ENCODE data around the gene COPS9. TPM values are rescaled to one million over a fixed set of nuclear protein-coding genes. Genes with fewer than 3 reads are reported as not detected.

Gene COPS9
- total and polyA plus RNA-seq, 2 donors (not counting 1 experiment from before 2014, with no cell fraction given): 48.7 to 69.9 TPM

DNA sequence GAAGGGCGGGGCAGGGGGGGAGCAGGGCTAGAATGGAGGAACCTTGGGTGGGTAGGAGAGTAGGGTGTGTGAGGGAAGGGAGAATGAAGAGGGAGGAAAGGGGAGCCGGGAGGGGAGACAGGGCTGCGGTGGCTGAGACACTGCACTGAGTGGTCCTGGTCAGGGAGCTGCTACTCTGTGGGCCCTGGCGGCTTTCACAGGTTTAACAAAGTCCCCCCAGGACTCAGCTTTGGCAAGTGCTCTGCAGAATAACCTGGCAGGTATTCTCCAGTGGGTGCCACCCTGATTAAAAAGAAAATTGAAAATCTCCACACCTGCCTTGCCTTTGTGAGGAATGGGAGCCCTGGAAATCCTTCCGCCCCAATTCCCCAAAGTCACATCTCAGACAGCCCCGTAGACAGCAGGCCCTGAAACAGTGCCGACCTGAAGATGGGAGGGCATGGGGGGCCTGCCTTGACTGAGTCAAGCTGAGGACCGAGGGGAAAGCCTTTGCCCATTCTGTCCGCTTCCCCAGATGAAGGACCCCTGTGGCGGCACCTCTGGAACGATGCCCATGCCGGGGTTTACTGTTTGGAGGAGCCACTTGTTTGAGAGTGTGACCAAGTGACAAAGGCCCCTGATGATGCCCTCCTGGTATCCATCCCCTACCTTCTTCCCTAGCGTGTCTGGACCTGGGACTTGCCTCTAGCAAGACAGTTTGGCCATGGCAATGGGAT, 47.9 kb upstream of the COPS9 start:
- Mint-ChIP-seq H3K9me3 (ENCODE audit: insufficient read depth) (peaks cover 4% of the 10 kb centered on the region), H3K27me3 (peaks cover 17% of the 10 kb centered on the region), H3K27ac (no peak overlapping the region), H3K4me1 (no peaks in the 10 kb centered on the region), H3K4me3 (no peak overlapping the region)
- no peaks in the 10 kb centered on the region for H3K36me3 ChIP-seq (replicated peaks in 1 of 2; ENCODE audit: control extremely low read depth in 1 of 2, control insufficient read depth in 1 of 2, extremely low read depth in 1 of 2, insufficient read depth in 2 of 2, low read length in 1 of 2)
- ChIA-PET POLR2A (no interaction called here), CTCF (no interaction called here)
- no peak overlapping the region for H3K9ac ChIP-seq (ENCODE audit: low read length)
- ATAC-seq (ENCODE audit: low read depth) (no peak), DNase-seq (no peak)
- no peak overlapping the region for H3K4me2 ChIP-seq (replicated peaks; ENCODE audit: low read depth, low read length, poor library complexity, severe bottlenecking)
- no peaks in the 10 kb centered on the region for H3K79me2 ChIP-seq (ENCODE audit: control insufficient read depth, insufficient read depth, low read length)
- no peak overlapping the region for H2AFZ ChIP-seq (ENCODE audit: insufficient read depth, low read depth, low read length, poor library complexity, severe bottlenecking)
- peaks cover 0 to 11% (median 2%) of the 10 kb centered on the region in 3 donors for H3K9me3 ChIP-seq (ENCODE audit: control extremely low read depth in 1 of 3, control insufficient read depth in 2 of 3, insufficient read depth in 1 of 3, low read length in 2 of 3)
- no peak overlapping the region for H3K4me3 ChIP-seq (ENCODE audit: control extremely low read depth in 1 of 5, extremely low read depth in 1 of 5, insufficient read depth in 1 of 5, low read depth in 2 of 5, low read length in 4 of 5)
- intact Hi-C loops (cut with micrococcal nuclease): no loop called here
- H3K27me3 ChIP-seq (replicated peaks in 1 of 4; ENCODE audit: control extremely low read depth in 1 of 4, control insufficient read depth in 3 of 4, insufficient read depth in 4 of 4, low read length in 3 of 4): no peaks in the 10 kb centered on the region
- no peak overlapping the region for H3K27ac ChIP-seq (ENCODE audit: low read length in 2 of 2)
- H4K20me1 ChIP-seq (ENCODE audit: control insufficient read depth, insufficient read depth, low read length, poor library complexity, severe bottlenecking): no peaks in the 10 kb centered on the region
- 77% methylated on average over 12 of the region's 13 CpGs for WGBS (ENCODE audit: insufficient coverage)
- H3K4me1 ChIP-seq (ENCODE audit: control insufficient read depth in 2 of 2, insufficient read depth in 2 of 2, low read length in 2 of 2): no peaks in the 10 kb centered on the region
- TF ChIP-seq, protein P1, sequence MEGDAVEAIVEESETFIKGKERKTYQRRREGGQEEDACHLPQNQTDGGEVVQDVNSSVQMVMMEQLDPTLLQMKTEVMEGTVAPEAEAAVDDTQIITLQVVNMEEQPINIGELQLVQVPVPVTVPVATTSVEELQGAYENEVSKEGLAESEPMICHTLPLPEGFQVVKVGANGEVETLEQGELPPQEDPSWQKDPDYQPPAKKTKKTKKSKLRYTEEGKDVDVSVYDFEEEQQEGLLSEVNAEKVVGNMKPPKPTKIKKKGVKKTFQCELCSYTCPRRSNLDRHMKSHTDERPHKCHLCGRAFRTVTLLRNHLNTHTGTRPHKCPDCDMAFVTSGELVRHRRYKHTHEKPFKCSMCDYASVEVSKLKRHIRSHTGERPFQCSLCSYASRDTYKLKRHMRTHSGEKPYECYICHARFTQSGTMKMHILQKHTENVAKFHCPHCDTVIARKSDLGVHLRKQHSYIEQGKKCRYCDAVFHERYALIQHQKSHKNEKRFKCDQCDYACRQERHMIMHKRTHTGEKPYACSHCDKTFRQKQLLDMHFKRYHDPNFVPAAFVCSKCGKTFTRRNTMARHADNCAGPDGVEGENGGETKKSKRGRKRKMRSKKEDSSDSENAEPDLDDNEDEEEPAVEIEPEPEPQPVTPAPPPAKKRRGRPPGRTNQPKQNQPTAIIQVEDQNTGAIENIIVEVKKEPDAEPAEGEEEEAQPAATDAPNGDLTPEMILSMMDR (IDR thresholded peaks at IDR 0.05): no peak
- no peak for TF ChIP-seq EZH2 (IDR thresholded peaks at IDR 0.05; ENCODE audit: borderline replicate concordance, insufficient read depth, low read depth, low read length, poor library complexity, severe bottlenecking)

DNA sequence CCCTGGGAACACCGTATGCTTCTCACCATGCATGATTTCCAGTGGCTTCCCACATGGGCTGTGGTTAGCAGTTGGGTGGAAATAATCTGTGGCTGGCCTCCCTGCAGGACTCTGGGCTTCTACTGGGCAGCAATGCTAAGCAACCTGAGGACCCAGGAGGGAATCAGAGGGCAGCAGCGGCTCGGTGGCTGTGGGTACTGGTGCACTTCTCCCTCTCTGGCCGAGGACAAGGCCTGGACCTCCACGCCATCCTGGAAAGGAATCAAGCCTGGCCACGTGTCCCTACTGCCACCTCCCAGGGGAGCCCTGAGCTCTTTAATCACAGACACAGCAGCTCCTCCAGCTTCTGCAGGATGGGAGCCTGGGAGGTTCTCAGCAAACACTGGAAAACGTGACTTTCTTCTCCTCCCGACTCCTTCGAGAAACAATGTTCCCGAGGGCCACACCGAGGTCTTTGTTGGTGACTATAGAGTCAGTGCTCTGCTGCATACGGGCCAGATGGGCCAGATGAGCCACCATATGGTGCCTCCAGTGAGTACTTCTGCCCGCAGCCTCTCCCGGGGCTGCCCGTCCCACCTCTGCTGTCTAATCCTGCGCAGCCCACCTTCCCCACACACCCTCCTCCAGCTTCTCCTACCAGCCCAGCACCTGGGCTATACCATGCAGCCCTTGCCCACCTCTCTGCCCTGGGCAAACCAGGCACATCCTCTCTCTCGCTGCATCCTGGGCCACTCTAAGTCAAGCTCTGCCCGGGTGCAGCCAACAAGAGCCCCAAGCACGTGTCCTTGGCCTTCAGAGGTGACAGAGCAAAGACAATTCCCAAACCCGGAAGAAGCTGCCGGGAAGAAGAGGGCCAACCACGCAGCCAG, 47.1 kb upstream of the COPS9 start:
- Histone ChIP-seq H3K4me3 (ENCODE audit: control extremely low read depth in 1 of 5, extremely low read depth in 1 of 5, insufficient read depth in 1 of 5, low read depth in 2 of 5, low read length in 4 of 5) (no peak overlapping the region), H3K9me3 (ENCODE audit: control extremely low read depth in 1 of 3, control insufficient read depth in 2 of 3, insufficient read depth in 1 of 3, low read length in 2 of 3) (peaks cover 0 to 9% (median 1%) of the 10 kb centered on the region in 3 donors), H2AFZ (ENCODE audit: insufficient read depth, low read depth, low read length, poor library complexity, severe bottlenecking) (no peak overlapping the region), H3K4me1 (ENCODE audit: control insufficient read depth in 2 of 2, insufficient read depth in 2 of 2, low read length in 2 of 2) (no peaks in the 10 kb centered on the region), H3K79me2 (ENCODE audit: control insufficient read depth, insufficient read depth, low read length) (no peaks in the 10 kb centered on the region), H3K36me3 (replicated peaks in 1 of 2; ENCODE audit: control extremely low read depth in 1 of 2, control insufficient read depth in 1 of 2, extremely low read depth in 1 of 2, insufficient read depth in 2 of 2, low read length in 1 of 2) (no peaks in the 10 kb centered on the region), H3K27ac (ENCODE audit: low read length in 2 of 2) (no peak overlapping the region), H4K20me1 (ENCODE audit: control insufficient read depth, insufficient read depth, low read length, poor library complexity, severe bottlenecking) (no peaks in the 10 kb centered on the region), H3K9ac (ENCODE audit: low read length) (no peak overlapping the region), H3K4me2 (replicated peaks; ENCODE audit: low read depth, low read length, poor library complexity, severe bottlenecking) (no peak overlapping the region), H3K27me3 (replicated peaks in 1 of 4; ENCODE audit: control extremely low read depth in 1 of 4, control insufficient read depth in 3 of 4, insufficient read depth in 4 of 4, low read length in 3 of 4) (no peaks in the 10 kb centered on the region)
- TF ChIP-seq, protein P1 (IDR thresholded peaks at IDR 0.05): no peak
- no peak for TF ChIP-seq EZH2 (IDR thresholded peaks at IDR 0.05; ENCODE audit: borderline replicate concordance, insufficient read depth, low read depth, low read length, poor library complexity, severe bottlenecking)
- H3K4me3 Mint-ChIP-seq: no peak overlapping the region
- ChIA-PET POLR2A (no interaction called here), CTCF (no interaction called here)
- no peak overlapping the region for H3K27ac Mint-ChIP-seq
- intact Hi-C loops (cut with micrococcal nuclease): no loop called here
- no peaks in the 10 kb centered on the region for H3K4me1 Mint-ChIP-seq
- WGBS (ENCODE audit: insufficient coverage): 84% methylated on average over 22 of the region's 22 CpGs
- DNase-seq: no peak
- peaks cover 4% of the 10 kb centered on the region for H3K9me3 Mint-ChIP-seq (ENCODE audit: insufficient read depth)
- ATAC-seq (ENCODE audit: low read depth): no peak
- H3K27me3 Mint-ChIP-seq: peaks cover 17% of the 10 kb centered on the region

Measured in B cell (primary cell).